KG1 (cell line): ENCODE data around the gene CAPZB.

ENCODE experiments used
- DNase-seq: peaks from one replicate; lab custom pipeline; 2025; lab: John Stamatoyannopoulos, UW

Gene CAPZB

DNA sequence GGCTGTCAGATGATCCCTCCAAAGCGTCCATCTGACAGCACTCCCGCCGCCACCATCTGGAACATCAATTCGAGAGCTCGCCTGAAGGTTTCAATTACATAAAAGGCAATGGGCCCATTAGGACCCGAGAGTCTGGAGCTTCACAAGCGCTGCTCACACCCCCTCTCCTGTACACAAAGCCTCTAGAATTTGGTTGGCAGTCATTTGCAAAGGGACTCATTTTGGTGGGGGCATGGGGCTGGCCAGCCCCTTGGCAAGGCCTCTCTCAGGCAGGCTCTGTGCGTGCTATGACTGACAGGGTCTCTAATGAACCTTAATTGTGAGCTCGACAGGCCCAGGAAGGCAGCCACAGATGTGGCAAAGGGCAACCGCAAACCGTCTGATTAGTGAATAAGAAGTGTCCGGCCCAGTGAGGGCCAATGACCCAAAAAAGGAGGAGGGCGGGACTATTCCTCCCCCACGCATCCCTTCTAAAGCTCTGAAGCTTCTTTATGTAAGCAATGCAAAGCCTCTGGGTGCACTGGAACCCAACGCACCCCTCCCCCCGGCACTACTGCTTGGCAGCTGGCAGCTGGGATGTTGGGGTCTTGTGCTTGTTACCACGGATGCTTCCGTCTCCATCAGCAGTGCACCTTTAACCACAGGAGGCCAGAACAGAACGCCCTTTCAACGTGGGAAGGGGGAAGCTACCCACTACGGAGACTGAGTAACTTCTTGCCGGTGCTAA is 79.4 kb downstream of the CAPZB start:
- DNase-seq = no peak

DNA sequence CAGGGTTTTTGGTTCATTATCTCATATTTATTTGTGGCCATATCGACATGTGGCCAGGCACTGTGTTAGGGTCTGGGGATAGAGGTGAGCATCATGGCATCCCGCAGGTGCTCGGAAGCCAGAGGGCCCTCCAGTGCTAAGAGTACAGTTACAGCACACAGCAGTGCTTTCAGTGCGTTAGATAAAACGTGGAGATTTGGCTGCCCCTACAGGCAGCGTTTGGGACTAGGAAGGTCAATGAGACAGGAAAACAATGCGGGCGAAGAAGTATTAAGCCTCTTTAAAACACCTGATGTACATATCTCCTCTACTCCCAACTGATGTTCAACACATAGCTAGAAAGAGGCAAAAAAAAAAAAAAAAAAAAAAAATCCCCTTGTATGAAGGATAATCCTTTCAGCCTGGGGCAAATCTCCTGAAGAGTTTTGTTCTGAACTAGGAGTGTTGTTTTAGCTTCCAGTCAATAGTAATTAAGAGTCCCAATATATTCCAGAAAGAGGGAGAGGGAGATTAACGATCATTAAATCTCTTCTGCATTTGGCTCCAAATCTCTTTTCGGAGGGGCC is 80.1 kb downstream of the CAPZB start:
- no peak for DNase-seq

DNA sequence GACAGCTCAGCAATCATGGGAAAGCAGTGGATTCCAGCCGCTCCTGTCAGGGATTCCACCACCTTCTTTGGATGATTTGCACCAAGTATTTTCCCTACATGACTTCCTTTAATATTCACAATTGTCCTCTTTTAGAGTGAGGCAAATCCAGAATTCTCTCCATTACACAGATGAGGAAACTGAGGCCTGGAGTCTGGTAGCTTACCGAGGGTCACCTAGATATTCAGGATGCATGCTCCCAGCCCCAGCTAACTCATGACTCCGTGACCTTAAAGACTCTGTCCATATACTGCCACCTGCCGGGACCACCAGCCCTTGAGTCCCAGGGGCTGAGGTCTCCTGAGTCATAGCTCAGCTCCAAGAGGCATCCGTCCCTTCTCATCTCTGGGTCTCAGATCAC is 80.6 kb downstream of the CAPZB start:
- DNase-seq = no peak

DNA sequence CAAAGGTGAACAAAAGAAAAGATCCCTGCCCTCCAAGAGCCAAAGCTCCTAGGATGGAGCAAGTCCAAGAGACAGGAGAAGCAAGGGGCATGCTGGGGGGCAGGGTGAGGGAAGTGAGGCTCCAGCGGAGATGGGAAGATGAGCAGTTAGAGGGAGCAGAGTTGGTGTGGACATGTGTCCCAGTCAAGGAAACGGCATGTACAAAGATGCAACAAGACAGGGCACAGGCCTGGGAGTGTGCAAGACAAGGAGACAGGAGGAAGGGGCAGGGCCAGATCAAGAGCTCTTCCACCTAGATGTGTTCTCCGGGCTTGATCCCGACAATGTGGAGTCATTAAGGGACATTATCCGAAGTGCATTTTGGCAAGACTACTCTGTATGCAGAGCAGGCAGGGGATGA is 82.1 kb downstream of the CAPZB start:
- no peak for DNase-seq

DNA sequence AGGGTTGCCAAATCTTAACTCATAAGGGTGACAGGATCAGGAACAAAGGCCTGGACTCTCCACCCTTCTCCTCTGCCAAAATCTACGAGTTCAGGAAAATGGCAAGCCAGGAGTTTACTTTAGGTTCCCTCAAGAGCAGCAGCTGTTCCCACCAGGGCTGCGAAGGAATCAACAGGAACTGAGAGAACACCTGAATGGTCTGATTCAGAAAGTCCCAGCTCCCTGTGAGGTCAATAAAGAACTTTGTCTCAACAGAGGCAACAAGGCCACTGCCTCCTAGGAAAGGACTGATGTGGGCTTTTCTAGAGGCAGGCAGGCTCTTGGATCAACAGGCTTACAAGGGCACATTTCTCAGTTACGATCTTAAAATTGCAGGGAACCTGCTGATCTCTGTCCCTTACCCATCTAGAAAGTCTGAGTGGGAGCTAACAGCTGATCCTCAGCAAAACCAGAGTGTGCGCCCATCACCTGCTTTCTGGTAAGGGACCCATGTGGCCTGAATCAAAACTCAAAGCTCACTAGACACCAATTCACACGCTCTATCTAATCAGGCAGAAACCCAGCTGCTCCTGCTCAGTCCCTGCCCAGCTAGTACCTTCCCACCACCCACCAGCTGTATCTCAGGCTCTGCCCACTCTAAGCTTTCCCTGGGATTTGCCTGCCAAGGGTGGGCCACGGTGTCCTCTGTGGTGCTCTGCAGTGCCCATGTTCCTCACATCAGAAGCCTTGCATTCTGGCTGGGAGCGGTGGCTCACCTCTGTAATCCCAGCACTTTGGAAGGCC is 83.1 kb downstream of the CAPZB start:
- DNase-seq = no peak

DNA sequence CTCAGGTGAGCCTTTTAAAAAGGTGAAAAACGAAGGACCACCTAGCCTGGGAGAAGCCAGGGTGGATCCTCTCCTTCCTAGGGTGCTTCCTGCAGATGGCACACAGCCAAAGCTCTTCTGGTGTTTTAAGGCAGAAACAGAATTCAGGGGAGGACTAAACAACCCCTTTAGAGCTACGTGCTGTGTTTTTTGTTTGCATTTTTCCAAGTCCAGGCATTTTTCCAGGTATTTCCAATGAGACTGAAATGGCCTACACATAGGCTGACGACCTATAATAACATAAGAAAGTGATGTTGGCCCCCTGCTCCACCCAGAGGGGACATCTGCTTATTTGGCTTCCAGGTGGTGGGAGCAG is 83.8 kb downstream of the CAPZB start:
- DNase-seq = no peak

DNA sequence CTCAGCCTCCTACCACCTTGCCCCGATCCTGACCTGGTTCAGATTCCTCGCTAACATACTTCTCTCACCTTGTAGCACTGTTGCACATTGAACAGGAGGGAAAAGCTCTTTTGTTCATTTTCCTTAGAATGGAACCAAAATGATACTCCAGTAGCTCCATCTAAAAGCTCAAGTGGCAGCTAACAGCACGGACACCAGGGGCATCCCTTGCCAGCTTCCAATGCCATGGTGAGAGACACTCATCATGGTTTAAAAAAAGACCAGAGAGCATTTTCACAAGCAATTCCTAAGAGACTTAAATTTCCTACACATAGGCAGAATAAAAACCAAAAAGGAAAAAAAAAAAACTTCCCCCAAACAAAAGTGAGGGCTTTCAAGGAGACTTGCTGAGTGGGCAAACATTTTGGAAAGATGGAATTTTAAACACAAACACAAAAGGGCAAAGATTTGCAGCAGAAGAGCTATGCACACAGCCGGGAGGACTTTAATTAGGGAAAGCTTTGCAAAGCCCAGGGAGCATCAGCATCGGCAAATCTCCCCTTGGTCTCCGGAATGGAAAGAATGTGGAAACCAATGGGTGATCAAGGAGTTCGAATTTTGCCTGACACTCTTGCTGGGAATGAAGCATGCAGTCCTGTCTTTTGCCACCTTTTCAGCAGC is 84.3 kb downstream of the CAPZB start:
- no peak for DNase-seq

DNA sequence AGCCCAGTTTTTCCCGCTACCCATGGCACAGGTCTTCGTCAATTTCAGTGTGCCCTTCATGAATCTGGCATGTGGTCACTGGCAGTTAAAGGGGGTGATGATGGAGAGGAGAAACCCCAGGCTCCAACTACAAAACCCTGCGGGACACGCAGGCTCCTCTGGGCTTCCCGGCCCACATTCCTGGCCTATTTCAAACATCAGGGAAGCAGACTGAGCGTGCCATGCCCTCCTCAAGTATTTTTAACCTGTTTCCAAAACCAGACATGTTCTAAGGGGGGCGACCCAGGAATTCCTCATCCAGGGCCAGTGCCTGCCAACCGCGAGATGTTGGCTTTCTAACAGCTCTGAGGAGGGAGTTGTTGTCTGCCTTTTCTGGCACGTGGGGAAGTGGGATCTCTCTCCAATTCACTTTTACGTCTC is 85.1 kb downstream of the CAPZB start:
- no peak for DNase-seq

DNA sequence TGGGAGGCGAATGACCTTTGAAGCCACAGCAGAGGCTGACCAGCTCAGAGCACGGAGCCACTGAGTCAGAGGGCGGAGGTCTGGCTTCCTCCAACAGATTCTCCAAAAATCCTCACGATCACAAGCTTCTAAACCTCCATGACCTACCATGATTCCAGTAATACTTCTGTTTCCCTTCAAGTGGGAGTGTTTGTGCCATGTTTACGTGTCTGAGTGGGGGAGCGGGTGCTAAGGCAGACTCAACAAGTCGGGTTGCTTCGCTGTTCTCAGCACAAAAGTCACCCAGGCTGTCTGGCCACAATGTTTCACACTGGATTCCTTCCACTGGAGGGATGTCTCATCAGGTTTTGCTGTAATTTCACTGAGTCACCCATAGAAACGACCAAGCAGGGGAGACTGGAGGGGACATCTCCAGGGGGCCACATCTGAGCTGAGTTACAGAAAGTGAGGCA is 87.0 kb downstream of the CAPZB start:
- DNase-seq = no peak

DNA sequence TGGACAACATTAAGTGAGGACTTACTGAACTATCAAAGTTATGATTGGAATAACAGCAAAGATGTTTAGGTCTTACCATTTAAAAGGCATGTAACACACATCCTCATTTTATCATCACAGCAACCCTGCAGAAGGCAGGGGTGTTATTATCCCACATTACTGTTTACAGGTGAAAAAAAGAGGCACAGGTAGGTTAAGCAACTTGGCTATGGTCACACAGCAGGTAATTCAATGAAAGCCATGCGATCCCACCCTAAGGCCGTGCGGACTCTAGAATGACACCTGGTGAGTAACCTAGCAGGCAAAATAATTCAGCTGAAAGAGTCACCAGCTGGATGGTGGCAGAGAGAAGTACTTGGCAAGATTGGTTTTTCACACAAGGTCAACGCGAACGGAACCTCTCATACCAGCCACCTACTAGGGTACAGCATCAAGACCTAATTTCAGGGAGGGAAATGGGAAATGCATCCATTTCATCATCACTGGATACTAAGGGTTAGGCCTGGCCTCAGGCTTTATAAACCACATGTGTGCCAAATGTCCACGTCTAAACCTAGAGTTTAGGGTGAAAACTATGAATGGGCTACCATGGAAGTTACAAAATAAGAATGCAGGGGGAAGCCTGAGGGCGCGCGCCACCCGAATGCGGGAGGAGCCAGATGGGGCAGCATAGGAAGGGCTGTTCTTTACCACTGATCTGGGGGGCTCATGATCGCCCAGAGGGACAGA is 88.0 kb downstream of the CAPZB start:
- DNase-seq = no peak

DNA sequence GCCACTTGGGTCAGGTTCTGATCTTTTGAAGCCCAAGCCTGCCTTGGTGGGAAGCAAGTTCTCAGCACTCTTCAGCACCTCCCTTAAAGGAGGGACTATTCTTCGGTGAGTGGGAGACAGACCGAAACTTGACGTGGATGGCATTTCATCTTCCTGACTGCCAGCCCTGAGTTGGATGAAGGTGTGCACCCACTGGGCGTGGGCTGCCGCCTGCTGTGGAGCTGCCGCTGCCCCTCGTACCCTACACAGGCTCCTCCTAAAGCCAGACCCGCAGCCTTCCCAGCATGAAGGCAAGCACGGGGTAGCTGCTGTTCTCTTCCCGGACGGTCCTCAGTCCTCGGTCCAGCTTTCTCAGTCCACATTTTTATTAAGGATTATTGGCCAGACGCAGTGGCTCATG is 89.1 kb downstream of the CAPZB start:
- DNase-seq = no peak

DNA sequence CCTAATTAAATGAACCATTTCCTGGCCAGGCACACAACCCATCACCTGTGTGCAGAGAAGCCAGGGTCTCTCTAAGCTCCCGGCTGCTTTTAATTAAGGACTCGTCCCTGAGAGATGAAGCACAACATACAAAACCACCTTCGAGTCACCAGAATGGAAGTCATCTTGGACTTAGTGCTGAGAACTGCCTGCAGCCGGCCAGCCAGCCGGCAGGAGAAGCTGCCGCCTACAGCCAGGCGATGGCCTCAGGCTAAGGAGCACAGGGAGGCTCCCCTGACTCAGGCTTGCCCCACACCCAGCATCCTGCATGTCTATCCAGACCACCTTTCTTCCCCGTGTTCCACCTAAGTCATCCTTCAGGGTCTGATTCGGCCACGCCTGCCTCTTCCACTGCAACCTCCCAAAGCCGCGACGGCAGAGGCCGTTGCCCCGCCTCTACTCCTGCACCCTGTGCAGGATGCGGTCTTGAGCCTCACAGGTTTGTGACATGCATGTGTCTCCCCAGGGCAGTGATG is 89.6 kb downstream of the CAPZB start:
- DNase-seq = no peak

DNA sequence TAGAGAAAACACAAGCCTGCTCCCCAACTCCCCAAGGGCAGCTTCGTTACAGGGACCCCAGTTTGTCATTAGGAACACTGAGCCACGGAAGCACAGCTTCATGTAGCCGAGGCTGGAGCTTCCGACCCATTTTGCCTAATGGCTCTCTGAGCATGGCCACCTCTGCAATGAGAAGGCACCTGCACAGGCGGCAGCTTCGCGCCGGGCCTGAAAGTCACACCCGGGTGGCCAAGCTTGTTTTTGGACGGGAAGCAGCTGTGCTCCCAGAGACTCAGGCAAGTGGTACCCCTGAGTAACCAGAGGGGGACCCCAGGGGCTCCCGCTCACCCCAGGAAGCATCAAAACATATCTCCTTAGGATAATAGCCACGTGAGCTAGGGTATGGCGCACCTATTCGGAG is 92.3 kb downstream of the CAPZB start:
- DNase-seq = no peak

DNA sequence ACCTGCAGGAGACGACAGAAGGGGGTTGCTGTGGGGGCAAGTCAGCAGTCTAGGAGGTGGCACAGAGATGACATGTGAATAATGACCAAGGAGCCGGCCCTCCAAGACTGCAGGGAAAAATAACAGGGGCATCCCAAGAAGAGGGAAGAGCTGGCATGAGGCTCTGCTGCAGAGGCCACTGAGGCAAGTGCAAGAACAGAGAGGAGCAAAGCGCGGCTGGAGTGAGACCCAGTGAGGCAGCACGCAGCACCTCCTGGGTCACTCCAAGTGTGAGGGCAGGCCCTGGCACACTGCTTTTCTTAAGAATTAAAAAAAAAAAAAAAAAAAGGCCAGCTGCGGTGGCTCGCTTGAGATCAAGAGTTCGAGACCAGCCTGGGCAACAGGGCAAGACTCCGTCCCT is 93.1 kb downstream of the CAPZB start:
- no peak for DNase-seq

DNA sequence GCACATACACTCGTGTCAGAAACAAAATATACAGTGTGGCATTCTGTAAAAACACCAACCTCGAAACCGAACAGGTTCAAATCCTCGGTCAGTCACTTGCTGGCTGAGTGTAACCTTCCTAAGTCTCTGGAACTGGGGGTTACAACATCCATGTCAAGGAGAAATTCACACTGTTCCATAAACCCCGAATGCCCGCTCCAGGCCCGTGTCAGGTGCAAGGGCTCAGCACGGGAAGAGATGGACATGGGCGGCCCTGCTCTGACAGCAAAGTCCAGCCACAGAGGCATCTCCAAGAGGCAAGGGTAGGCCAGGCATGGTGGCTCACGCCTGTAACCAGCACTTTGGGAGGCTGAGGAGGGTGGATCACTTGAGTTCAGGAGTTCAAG is 93.8 kb downstream of the CAPZB start:
- no peak for DNase-seq

DNA sequence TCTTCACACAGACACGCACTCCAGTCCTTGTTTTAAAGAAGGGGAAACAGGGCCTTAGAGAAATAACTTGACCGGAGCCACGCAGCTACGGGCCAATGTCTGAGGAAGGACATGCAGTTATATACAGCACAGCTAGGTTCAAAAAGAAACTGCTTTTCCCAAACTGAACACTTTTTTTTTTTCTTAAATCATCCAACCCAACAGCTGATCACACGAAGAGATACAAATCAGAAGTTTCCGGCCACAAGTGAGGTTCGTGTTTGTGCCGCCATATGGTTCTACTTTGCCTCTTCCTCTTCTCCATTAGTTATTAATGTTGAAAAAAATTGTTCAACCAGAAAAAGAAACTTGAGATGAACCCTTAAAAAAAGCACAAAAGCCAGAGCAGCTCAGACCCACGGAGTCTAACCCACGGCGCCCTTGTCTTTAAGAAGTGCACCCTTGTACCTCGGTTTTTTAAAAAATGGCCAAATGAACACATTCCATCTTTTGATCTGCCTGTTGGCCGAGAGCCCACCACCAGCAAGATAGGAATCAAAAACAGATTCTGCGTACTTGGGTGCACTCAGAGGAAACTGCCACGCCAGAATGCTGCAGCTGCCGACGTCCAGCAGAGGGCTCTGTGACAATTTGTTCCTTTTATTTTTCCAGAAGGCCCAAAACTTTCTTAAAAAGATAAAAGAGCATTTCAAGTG is 94.3 kb downstream of the CAPZB start:
- DNase-seq = peak; percentile 75

DNA sequence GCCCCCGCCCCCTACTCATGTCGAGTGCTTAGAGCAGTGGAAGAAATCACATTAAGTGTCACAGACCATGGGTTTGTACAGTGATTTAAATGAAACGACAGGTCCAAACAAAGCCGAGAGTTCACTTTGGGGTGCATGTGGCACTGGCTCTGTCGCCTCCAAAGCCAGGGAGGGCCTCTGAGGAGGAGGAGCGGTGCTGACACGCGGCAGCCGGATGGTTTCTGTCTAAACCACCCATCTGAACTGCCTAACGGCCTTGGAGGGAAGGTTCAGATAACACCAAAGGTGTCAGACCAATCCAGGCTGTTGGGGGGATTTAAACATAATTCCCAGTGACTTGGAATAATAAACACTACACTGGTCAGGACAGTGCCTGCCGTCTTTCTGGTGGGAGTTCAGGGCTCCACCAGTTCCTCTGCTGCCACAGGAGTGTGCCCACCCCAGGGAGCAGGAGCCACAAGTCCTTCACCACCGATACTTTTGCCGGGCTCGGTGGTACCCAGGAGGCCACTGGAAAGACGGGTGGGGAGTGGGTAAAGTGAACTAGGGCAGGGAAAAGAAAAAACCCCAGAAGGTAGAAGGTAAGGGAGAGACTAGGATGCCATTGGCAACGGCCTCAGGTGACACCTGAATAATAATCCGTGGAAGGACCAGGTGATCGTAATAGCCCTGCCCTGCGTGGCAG is 95.0 kb downstream of the CAPZB start:
- no peak for DNase-seq

DNA sequence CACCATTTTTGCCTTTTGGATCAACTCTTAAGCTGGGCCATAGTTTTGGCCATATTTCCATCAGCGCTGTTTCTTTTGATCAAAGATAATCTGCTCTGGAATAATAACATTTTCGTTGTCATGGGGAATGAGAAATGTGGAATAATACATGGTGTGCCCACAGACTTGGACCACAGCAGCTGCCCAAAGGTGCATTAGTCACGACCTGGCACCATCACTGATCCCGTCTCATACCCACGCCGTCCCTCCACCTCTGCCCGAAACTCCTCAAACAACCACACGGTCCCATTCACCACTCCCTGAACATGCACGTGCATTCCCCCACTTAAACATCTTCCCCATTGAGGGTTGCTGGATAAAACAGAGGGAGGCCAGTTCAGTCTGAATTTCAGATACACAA is 96.4 kb downstream of the CAPZB start:
- DNase-seq = no peak

DNA sequence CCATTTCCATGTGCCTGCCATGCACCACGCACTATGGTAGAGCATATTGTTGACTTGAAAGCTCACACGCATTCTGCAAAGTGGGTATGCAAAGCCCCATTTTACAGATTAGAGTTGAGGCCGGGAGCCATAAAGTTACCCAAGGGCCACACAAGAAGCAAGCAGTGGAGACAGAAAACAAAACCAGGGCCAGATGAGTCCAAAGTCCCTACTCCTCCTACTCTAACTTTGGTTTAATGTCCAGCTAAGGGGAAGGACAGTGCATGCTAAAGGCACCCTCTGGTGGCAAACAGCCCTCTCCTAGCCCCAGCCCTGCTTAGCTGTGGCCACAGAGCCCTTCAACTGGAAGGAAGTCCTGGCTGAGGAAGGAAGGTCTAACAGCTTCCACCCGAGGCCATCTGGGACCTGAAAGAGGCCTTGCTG is 98.3 kb downstream of the CAPZB start:
- no peak for DNase-seq

DNA sequence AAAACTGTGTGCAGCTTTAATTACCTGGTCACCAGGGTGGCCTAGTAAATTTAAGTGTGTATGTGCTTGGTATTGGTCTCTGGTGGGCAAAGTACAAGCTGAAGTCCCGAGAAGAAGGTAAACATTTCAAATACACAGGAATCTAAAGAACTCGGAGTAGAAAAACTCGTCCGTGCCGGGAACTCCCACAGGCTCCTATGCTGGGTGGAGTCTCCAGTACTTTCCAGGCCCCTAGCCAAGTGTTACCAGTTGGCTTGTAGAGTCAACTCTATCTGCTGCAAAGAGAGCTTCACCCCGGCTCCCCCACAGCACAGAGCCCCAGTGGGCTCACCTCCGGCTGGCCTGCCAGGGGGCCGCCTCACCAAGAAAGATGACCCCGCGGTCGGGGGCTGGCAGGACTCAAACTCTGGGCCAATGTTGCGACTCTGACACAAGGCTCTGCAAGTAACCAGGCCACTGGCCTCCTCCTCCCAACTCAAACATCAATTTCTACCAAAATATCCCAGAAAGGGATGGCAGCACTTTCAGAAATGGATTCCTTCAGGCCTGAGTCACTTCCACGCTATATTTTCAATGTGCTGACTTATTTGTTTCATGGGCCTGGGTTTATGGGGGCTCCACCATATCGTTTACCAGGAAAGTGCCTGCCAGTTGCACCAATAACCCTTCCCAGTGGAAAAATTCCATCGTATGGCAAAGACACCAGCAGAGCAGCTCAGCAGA is 99.3 kb downstream of the CAPZB start:
- no peak for DNase-seq
